IMR-90 (cell line): Measurements from ENCODE around the gene THNSL1. TPM values are rescaled to one million over a fixed set of nuclear protein-coding genes. Genes with fewer than 3 reads are reported as not detected.

Experiments
- ATAC-seq: fragments of 200-7000 bp; cut with Tn5 transposase; 2 replicates; pipeline ENCODE4 v1.9.1; 2020; ENCODE audit warnings: low read depth, mild to moderate bottlenecking, moderate library complexity
- BruUV-seq: library from RNA; stranded (reverse); fragments of 400-500 nt; replicated peaks from 2 replicates; lab custom pipeline; 2021; lab: Mats Ljungman, UMichigan
- CTCF ChIA-PET: fragments of 300-600 bp; formaldehyde crosslinking; extraction: SDS; loops from one replicate; lab custom pipeline; 2021; ENCODE audit warnings: antibody characterized with exemption; lab: Yijun Ruan, JAX
- POLR2A ChIA-PET: fragments of 300-600 bp; sonication (Branson Sonifier 250); formaldehyde crosslinking; loops from one replicate; lab custom pipeline; 2022; ENCODE audit warnings: antibody characterized with exemption; ENCODE audit not compliant: unreplicated experiment; lab: Charles Lee
- DNase-seq: peaks from one replicate; pipeline ENCODE4 v3.0.0; 2013
- H2AFZ ChIP-seq: replicated peaks from 2 replicates; pipeline ENCODE3; 2013; ENCODE audit warnings: low read length, mild to moderate bottlenecking; ENCODE audit not compliant: poor library complexity
- H2AK5ac ChIP-seq: 2 replicates; pipeline ENCODE4 v1.6.1; 2013; ENCODE audit warnings: low read depth, low read length, inconsistent platforms
- H2AK9ac ChIP-seq: replicated peaks from 2 replicates; pipeline ENCODE3; 2013; ENCODE audit warnings: mild to moderate bottlenecking, low read depth, low read length, moderate library complexity; ENCODE audit not compliant: poor library complexity
- H2BK120ac ChIP-seq: 2 replicates; pipeline ENCODE4 v1.6.1; 2013; ENCODE audit warnings: low read depth, low read length, inconsistent platforms
- H2BK15ac ChIP-seq: 3 replicates; pipeline ENCODE4 v1.6.1; 2013; ENCODE audit warnings: low read depth, low read length, inconsistent platforms
- H2BK20ac ChIP-seq: 2 replicates; pipeline ENCODE4 v1.6.1; 2013; ENCODE audit warnings: low read depth, mild to moderate bottlenecking, inconsistent platforms, low read length, moderate library complexity
- H2BK5ac ChIP-seq: 2 replicates; pipeline ENCODE4 v1.6.1; 2013; ENCODE audit warnings: mild to moderate bottlenecking, low read depth, low read length, inconsistent platforms; ENCODE audit not compliant: poor library complexity, severe bottlenecking
- H3K14ac ChIP-seq: replicated peaks from 2 replicates; pipeline ENCODE4 v1.6.1; 2013; ENCODE audit warnings: low read depth, low read length, inconsistent platforms
- H3K18ac ChIP-seq: 2 replicates; pipeline ENCODE4 v1.6.1; 2013; ENCODE audit warnings: low read depth, low read length, control low read depth
- H3K23ac ChIP-seq: 2 replicates; pipeline ENCODE4 v1.6.1; 2013; ENCODE audit warnings: low read depth, low read length, inconsistent platforms
- H3K27ac ChIP-seq: 2 replicates; pipeline ENCODE4 v1.5.1; 2013; ENCODE audit warnings: mild to moderate bottlenecking, control low read depth, low read length; ENCODE audit not compliant: insufficient read depth
- H3K27me3 ChIP-seq: 2 replicates; pipeline ENCODE4 v1.6.1; 2013; ENCODE audit warnings: low read length; ENCODE audit not compliant: control insufficient read depth, insufficient read depth
- H3K36me3 ChIP-seq: 2 replicates; pipeline ENCODE4 v1.6.1; 2013; ENCODE audit warnings: low read length, mixed read lengths; ENCODE audit not compliant: control insufficient read depth, insufficient read depth
- H3K4ac ChIP-seq: 2 replicates; pipeline ENCODE4 v1.6.1; 2013; ENCODE audit warnings: low read depth, low read length, inconsistent platforms
- H3K4me1 ChIP-seq: 2 replicates; pipeline ENCODE4 v1.6.1; 2013; ENCODE audit warnings: low read length, mixed read lengths; ENCODE audit not compliant: control insufficient read depth, insufficient read depth
- H3K4me2 ChIP-seq: 2 replicates; pipeline ENCODE4 v1.6.1; 2013; ENCODE audit warnings: low read depth, mild to moderate bottlenecking, control low read depth, low read length, moderate library complexity
- H3K4me3 ChIP-seq: 2 replicates; pipeline ENCODE4 v1.5.1; 2013; ENCODE audit warnings: low read depth, mild to moderate bottlenecking, control low read depth, low read length, moderate library complexity; ENCODE audit not compliant: insufficient read depth
- H3K56ac ChIP-seq: 2 replicates; pipeline ENCODE4 v1.6.1; 2013; ENCODE audit warnings: low read length, inconsistent platforms; ENCODE audit not compliant: insufficient read depth; ENCODE audit errors: extremely low read depth
- H3K79me1 ChIP-seq, 2 experiments: 2 replicates each; pipeline ENCODE4 v1.6.1; 2013; ENCODE audit warnings: low read length in 2 of 2, inconsistent platforms in 1 of 2, low read depth in 1 of 2
- H3K9ac ChIP-seq: 2 replicates; pipeline ENCODE4 v1.6.1; 2013; ENCODE audit warnings: low read depth, low read length, control low read depth
- H3K9me1 ChIP-seq: 2 replicates; pipeline ENCODE4 v1.6.1; 2013; ENCODE audit warnings: low read length, inconsistent platforms; ENCODE audit not compliant: insufficient read depth
- H3K9me3 ChIP-seq: 2 replicates; pipeline ENCODE4 v1.6.1; 2013; ENCODE audit warnings: low read length; ENCODE audit not compliant: control insufficient read depth, insufficient read depth
- H4K20me1 ChIP-seq: 2 replicates; pipeline ENCODE4 v1.6.1; 2013; ENCODE audit warnings: low read length, inconsistent platforms; ENCODE audit not compliant: insufficient read depth
- H4K5ac ChIP-seq: 2 replicates; pipeline ENCODE4 v1.6.1; 2013; ENCODE audit warnings: mild to moderate bottlenecking, low read depth, low read length, control low read depth
- H4K8ac ChIP-seq, 2 experiments: 2 replicates each; pipeline ENCODE4 v1.6.1; 2013; ENCODE audit warnings: low read depth in 2 of 2, low read length in 2 of 2, control low read depth in 1 of 2, inconsistent platforms in 1 of 2
- H4K91ac ChIP-seq: 2 replicates; pipeline ENCODE4 v1.6.1; 2013; ENCODE audit warnings: low read depth, low read length, inconsistent platforms; ENCODE audit not compliant: insufficient read depth
- BHLHE40 ChIP-seq: fragments of 150-350 bp; IDR thresholded peaks from 2 replicates; pipeline ENCODE4 v1.6.1; 2016; ENCODE audit warnings: mild to moderate bottlenecking, low read depth, low read length
- RCOR1 ChIP-seq: IDR thresholded peaks from 2 replicates; pipeline ENCODE4 v1.6.1; 2012; ENCODE audit warnings: mild to moderate bottlenecking, low read length, improper control_type of control experiment; ENCODE audit not compliant: insufficient replicate concordance
- WGBS, 2 experiments: methylation state at CpG; one replicate each; pipeline versions ENCODE4 v1.1.5 to v1.1.7; 2013; ENCODE audit warnings: missing lambda C conversion rate in 2 of 2; ENCODE audit not compliant: insufficient read length in 1 of 2; ENCODE audit errors: extremely low coverage in 2 of 2; 5-methylcytosine and 5-hydroxymethylcytosine counted together
- dilution Hi-C: fragments of 300-500 bp; cut with HindIII; formaldehyde crosslinking; loops from one replicate; pipeline ENCODE4 v1.14.3; 2018; ENCODE audit warnings: low sequenced_read_pairs; ENCODE audit not compliant: unreplicated experiment
- in situ Hi-C: fragments of 300-500 bp; cut with MboI; formaldehyde crosslinking; loops from 3 replicates; pipeline ENCODE4 v1.14.3; 2019; ENCODE audit warnings: low sequenced_read_pairs, inconsistent platforms, mixed read lengths
- intact Hi-C: fragments of 100-400 bp; cut with micrococcal nuclease; formaldehyde crosslinking; loops from 2 replicates; pipeline ENCODE4 v1.10.0; 2022
- polyA plus RNA-seq, 3 experiments: library from polyadenylated mRNA; depleted of rRNA; stranded (reverse); fragments of >200 nt; gene quantifications; 2 replicates each; pipeline ENCODE4 v1.2.3, GENCODE V29; 2012; ENCODE audit warnings: low replicate concordance in 1 of 3
- total RNA-seq: library from RNA; depleted of rRNA; stranded (reverse); fragments of >200 nt; gene quantifications from 2 replicates; pipeline ENCODE4 v1.2.3, GENCODE V29; 2012
- TF ChIP-seq, protein P1 (sequence below): fragments of 150-350 bp; IDR thresholded peaks from 2 replicates; pipeline ENCODE4 v1.6.1; 2017; ENCODE audit warnings: mild to moderate bottlenecking, antibody characterized with exemption, low read length, low read depth

THNSL1 gene
- total and polyA plus RNA-seq, 2 of the 4 experiments (the other 2 are of a cell fraction): 1.3 to 2.0 TPM

GRCh38 chr10:25068152-25069058 lies 52.0 kb downstream of the THNSL1 start:
- H3K14ac ChIP-seq: peak overlapping the region; percentile 26
- in situ Hi-C loops (no loop called here), dilution Hi-C loops (no loop called here), intact Hi-C loops (no loop called here)
- ChIA-PET CTCF (interaction anchor here (1.8 kb wide), 1 partner anchor 13 kb away, joined by 7 read pairs; no protein-coding TSS in a partner anchor), POLR2A (no interaction called here)
- H2AK5ac ChIP-seq: peak overlapping the region; percentile 48; the same call in 1 of the 2 replicates
- H3K4me1 ChIP-seq: no peaks in the 10 kb centered on the region
- H3K9me1 ChIP-seq: no peaks in the 10 kb centered on the region
- H3K9me3 ChIP-seq: no peaks in the 10 kb centered on the region
- H2AFZ ChIP-seq: peak overlapping the region; percentile 85
- ATAC-seq: peak; percentile 74
- H4K8ac ChIP-seq: peak overlapping the region; percentile 0 to 82; a peak in 3 of 4 replicates
- peak overlapping the region; percentile 81 for H2BK120ac ChIP-seq
- no peaks in the 10 kb centered on the region for H3K27me3 ChIP-seq
- peak overlapping the region; percentile 84 for H2AK9ac ChIP-seq
- H3K36me3 ChIP-seq: no peaks in the 10 kb centered on the region
- TF ChIP-seq, protein P1, sequence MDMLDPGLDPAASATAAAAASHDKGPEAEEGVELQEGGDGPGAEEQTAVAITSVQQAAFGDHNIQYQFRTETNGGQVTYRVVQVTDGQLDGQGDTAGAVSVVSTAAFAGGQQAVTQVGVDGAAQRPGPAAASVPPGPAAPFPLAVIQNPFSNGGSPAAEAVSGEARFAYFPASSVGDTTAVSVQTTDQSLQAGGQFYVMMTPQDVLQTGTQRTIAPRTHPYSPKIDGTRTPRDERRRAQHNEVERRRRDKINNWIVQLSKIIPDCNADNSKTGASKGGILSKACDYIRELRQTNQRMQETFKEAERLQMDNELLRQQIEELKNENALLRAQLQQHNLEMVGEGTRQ: 0 out of 2 replicates have a peak, but pooled peaks have one; percentile 45
- no peak for TF ChIP-seq RCOR1
- 0 out of 2 replicates have a peak, but pooled peaks have one; percentile 5 for TF ChIP-seq BHLHE40
- BruUV-seq: no TSS peak
- peak overlapping the region; percentile 18; the same call in 1 of the 2 replicates for H3K18ac ChIP-seq
- H3K23ac ChIP-seq: peak overlapping the region; percentile 31; the same call in 1 of the 2 replicates
- H3K4me3 ChIP-seq: no peak overlapping the region
- no peaks in the 10 kb centered on the region for H4K20me1 ChIP-seq
- no peak overlapping the region for H3K56ac ChIP-seq
- WGBS, 2 experiments: no CpG with 5 or more reads among the region's 11 CpGs
- H2BK20ac ChIP-seq: peak overlapping the region; percentile 86
- H2BK5ac ChIP-seq: peak overlapping the region; percentile 72
- no peak overlapping the region for H3K4me2 ChIP-seq
- no peaks in the 10 kb centered on the region for H3K79me1 ChIP-seq
- H2BK15ac ChIP-seq: peak overlapping the region; percentile 49; the same call in 1 of the 3 replicates
- no peak overlapping the region for H3K9ac ChIP-seq
- H3K27ac ChIP-seq: peak overlapping the region; percentile 5; the same call in 1 of the 2 replicates
- DNase-seq: peak; percentile 84
- peak overlapping the region; percentile 55 for H4K5ac ChIP-seq
- peak overlapping the region; percentile 29; the same call in 1 of the 2 replicates for H4K91ac ChIP-seq
- peak overlapping the region; percentile 78 for H3K4ac ChIP-seq
